GM23338 (cell line): ENCODE results near the gene AP1M1. TPM values are rescaled to one million over a fixed set of nuclear protein-coding genes. Genes with fewer than 3 reads are reported as not detected.
"Not testable (repeated sequence)": the region's sequence is repeated elsewhere in the genome, so short reads cannot be mapped to it uniquely, and the experiment has no call there.

Experiments used
- ATAC-seq: fragments of 200-7000 bp; cut with Tn5 transposase; 3 replicates; pipeline ENCODE4 v1.9.1; 2020
- DNase-seq: peaks from one replicate; pipeline ENCODE4 v3.0.0-alpha.2; 2015; ENCODE audit warnings: low spot score
- H2AFZ ChIP-seq: fragments of 200-600 bp; sonication (generic); 2 replicates; pipeline ENCODE4 v1.8.0; 2016; ENCODE audit warnings: antibody characterized with exemption, mild to moderate bottlenecking, moderate library complexity
- H3F3A ChIP-seq: fragments of 200-600 bp; sonication (generic); replicated peaks from 2 replicates; pipeline ENCODE4 v1.8.0; 2017; ENCODE audit warnings: antibody characterized with exemption, mixed run types, low read depth
- H3K27ac ChIP-seq: fragments of 200-600 bp; sonication (generic); 2 replicates; pipeline ENCODE4 v1.6.1; 2016; ENCODE audit warnings: low read depth
- H3K27me3 ChIP-seq: fragments of 200-600 bp; sonication (generic); 2 replicates; pipeline ENCODE4 v1.8.0; 2016; ENCODE audit warnings: mild to moderate bottlenecking, mixed run types, moderate library complexity; ENCODE audit not compliant: insufficient read depth
- H3K36me3 ChIP-seq: fragments of 200-600 bp; sonication (generic); 2 replicates; pipeline ENCODE4 v1.8.0; 2016; ENCODE audit warnings: mild to moderate bottlenecking; ENCODE audit not compliant: insufficient read depth
- H3K4me1 ChIP-seq: fragments of 200-600 bp; sonication (generic); 2 replicates; pipeline ENCODE4 v1.8.0; 2016; ENCODE audit warnings: mild to moderate bottlenecking, moderate library complexity; ENCODE audit not compliant: insufficient read depth
- H3K4me2 ChIP-seq: fragments of 200-600 bp; sonication (generic); 2 replicates; pipeline ENCODE4 v1.7.1; 2017; ENCODE audit warnings: mixed run types
- H3K4me3 ChIP-seq: fragments of 200-600 bp; sonication (generic); 2 replicates; pipeline ENCODE4 v1.6.1; 2016; ENCODE audit warnings: mixed run types
- H3K79me2 ChIP-seq: fragments of 200-600 bp; sonication (generic); replicated peaks from 2 replicates; pipeline ENCODE4 v1.8.0; 2017; ENCODE audit warnings: mild to moderate bottlenecking; ENCODE audit not compliant: insufficient read depth
- H3K9me2 ChIP-seq: fragments of 200-600 bp; sonication (generic); 2 replicates; pipeline ENCODE4 v1.8.0; 2017; ENCODE audit not compliant: insufficient read depth
- H4K20me1 ChIP-seq: fragments of 200-600 bp; sonication (generic); replicated peaks from 2 replicates; pipeline ENCODE4 v1.8.0; 2017; ENCODE audit warnings: mild to moderate bottlenecking; ENCODE audit not compliant: insufficient read depth
- H3K27ac Mint-ChIP-seq: 2 replicates; pipeline ENCODE4 v1.8.0; 2020; ENCODE audit warnings: inconsistent platforms, mild to moderate bottlenecking, moderate library complexity, mixed read lengths
- H3K27me3 Mint-ChIP-seq: 3 replicates; pipeline ENCODE4 v1.8.0; 2022; ENCODE audit warnings: low read depth, mild to moderate bottlenecking, moderate library complexity, mixed read lengths, inconsistent platforms; ENCODE audit not compliant: insufficient read depth, poor library complexity
- H3K36me3 Mint-ChIP-seq: 3 replicates; pipeline ENCODE4 v1.8.0; 2021; ENCODE audit warnings: low read depth, mild to moderate bottlenecking, inconsistent platforms, moderate library complexity, mixed read lengths
- H3K4me1 Mint-ChIP-seq: 3 replicates; pipeline ENCODE4 v1.8.0; 2020; ENCODE audit warnings: mild to moderate bottlenecking, inconsistent platforms, mixed read lengths
- H3K4me3 Mint-ChIP-seq: 3 replicates; pipeline ENCODE4 v1.8.0; 2021; ENCODE audit warnings: moderate library complexity, mild to moderate bottlenecking, inconsistent platforms, mixed read lengths
- H3K9me3 Mint-ChIP-seq: 3 replicates; pipeline ENCODE4 v1.8.0; 2020; ENCODE audit warnings: moderate library complexity, mild to moderate bottlenecking, inconsistent platforms, mixed read lengths
- CREB1 ChIP-seq: fragments of 250-450 bp; sonication (Bioruptor Pico); IDR thresholded peaks from 2 replicates; pipeline ENCODE4 v1.5.0; 2020; ENCODE audit warnings: low read depth, mild to moderate bottlenecking, moderate library complexity
- ETS1 ChIP-seq: IDR thresholded peaks from 2 replicates; pipeline ENCODE4 v1.6.1; 2016; ENCODE audit warnings: antibody characterized with exemption
- JUNB ChIP-seq: IDR thresholded peaks from one replicate; pipeline ENCODE4 v1.6.1; 2016; ENCODE audit warnings: antibody characterized with exemption; ENCODE audit not compliant: unreplicated experiment
- POLR2AphosphoS5 ChIP-seq: IDR thresholded peaks from 2 replicates; pipeline ENCODE4 v1.6.1; 2016; ENCODE audit warnings: antibody characterized with exemption, low read depth
- REST ChIP-seq: IDR thresholded peaks from one replicate; pipeline ENCODE4 v1.6.1; 2018; ENCODE audit warnings: antibody characterized with exemption; ENCODE audit not compliant: unreplicated experiment
- STAT1 ChIP-seq: IDR thresholded peaks from one replicate; pipeline ENCODE4 v1.6.1; 2016; ENCODE audit warnings: antibody characterized with exemption; ENCODE audit not compliant: unreplicated experiment
- ZNF462 ChIP-seq: fragments of 250-450 bp; sonication (Bioruptor Pico); IDR thresholded peaks from 2 replicates; pipeline ENCODE4 v1.5.0; 2020; ENCODE audit warnings: mild to moderate bottlenecking, moderate library complexity
- polyA plus RNA-seq: library from polyadenylated mRNA; unstranded; fragments of >200 nt; fragmentation: Nextera tagmentation; extraction: Ambion mirVana; gene quantifications from 2 replicates; pipeline ENCODE4 v1.2.1, GENCODE V29; 2016
- total RNA-seq: library from RNA; depleted of rRNA; stranded (reverse); fragments of >200 nt; shearing (Covaris generic); gene quantifications from 2 replicates; pipeline ENCODE4 v1.2.3, GENCODE V29; 2014

Gene AP1M1
- total and polyA plus RNA-seq, 2 experiments from 2014 or later: 22.0 to 32.0 TPM

GRCh38 chr19:16175954-16176353, 21.8 kb upstream of the AP1M1 start (continued):
- no peak for TF ChIP-seq ZNF462
- no peak for TF ChIP-seq POLR2AphosphoS5
- TF ChIP-seq ETS1: no peak

- H3K79me2 ChIP-seq, H3K4me3 ChIP-seq, H3K27ac Mint-ChIP-seq, H3K27me3 Mint-ChIP-seq, H3K9me2 ChIP-seq, DNase-seq, H3K27me3 ChIP-seq, H3F3A ChIP-seq, H3K4me3 Mint-ChIP-seq, ATAC-seq, H3K36me3 ChIP-seq, H3K27ac ChIP-seq, H3K4me2 ChIP-seq, H3K4me1 ChIP-seq, H3K4me1 Mint-ChIP-seq, H4K20me1 ChIP-seq, H3K36me3 Mint-ChIP-seq, H2AFZ ChIP-seq: not testable (repeated sequence)
- peaks cover 32% of the 10 kb centered on the region for H3K9me3 Mint-ChIP-seq
These were observed 18.8 kb upstream of the AP1M1 start for GRCh38 chr19:16178866-16179265.

- H3K27me3 Mint-ChIP-seq: peaks cover 8% of the 10 kb centered on the region
- no peak overlapping the region for H3K4me3 Mint-ChIP-seq
- no peak overlapping the region for H2AFZ ChIP-seq
- H3K4me2 ChIP-seq: no peak overlapping the region
- no peaks in the 10 kb centered on the region for H3K27me3 ChIP-seq
- DNase-seq (peak; percentile 54), ATAC-seq (no peak)
- no peaks in the 10 kb centered on the region for H3K9me2 ChIP-seq
- H4K20me1 ChIP-seq: no peaks in the 10 kb centered on the region
- H3K27ac Mint-ChIP-seq: no peak overlapping the region
- no peaks in the 10 kb centered on the region for H3K36me3 ChIP-seq
- no peak overlapping the region for H3K4me3 ChIP-seq
- H3K79me2 ChIP-seq: no peaks in the 10 kb centered on the region
- peaks cover 17% of the 10 kb centered on the region for H3K9me3 Mint-ChIP-seq
- no peaks in the 10 kb centered on the region for H3K4me1 Mint-ChIP-seq
- no peaks in the 10 kb centered on the region; the same call in 2 of the 3 replicates for H3K36me3 Mint-ChIP-seq
- H3F3A ChIP-seq: no peaks in the 10 kb centered on the region
- no peaks in the 10 kb centered on the region for H3K4me1 ChIP-seq
- no peak overlapping the region for H3K27ac ChIP-seq
- no peak for TF ChIP-seq JUNB
- TF ChIP-seq REST: no peak
- no peak for TF ChIP-seq CREB1 (CRISPR knock-in tag)
- no peak for TF ChIP-seq STAT1
These were observed 17.1 kb upstream of the AP1M1 start for GRCh38 chr19:16180611-16181010.
